Measurements from ENCODE around the gene CRY2.

DNA sequence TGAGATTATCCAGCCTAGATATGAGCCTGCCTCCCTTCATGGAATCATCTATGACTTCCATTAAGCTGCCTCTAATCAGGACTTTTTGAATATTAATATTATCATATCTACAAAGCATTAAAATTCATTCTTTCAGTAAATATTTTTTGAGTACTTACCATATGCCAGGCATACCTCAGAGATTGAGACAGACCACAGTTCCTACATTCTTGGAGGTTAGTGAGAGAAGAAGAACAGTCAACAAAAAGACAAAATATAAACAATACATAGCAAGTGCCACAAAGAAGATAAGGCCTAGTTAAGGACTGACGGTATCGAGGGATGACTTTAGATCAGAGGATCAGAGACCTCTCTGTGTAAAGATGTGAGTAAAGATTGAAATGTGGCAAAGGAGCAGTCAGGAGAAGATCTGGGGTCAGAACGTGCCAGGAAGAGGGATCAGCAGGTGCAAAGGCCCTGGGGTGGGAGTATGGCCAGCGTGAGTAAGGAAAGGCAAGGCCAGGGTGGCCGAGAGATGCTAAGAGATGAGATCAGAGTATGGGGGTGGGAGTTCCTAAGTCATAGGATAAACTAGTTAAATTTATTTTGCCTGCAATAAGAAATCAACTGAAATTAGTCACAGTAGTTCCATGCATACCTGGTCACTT is 26.9 kb upstream of the CRY2 start:
- TF ChIP-seq, protein P1, sequence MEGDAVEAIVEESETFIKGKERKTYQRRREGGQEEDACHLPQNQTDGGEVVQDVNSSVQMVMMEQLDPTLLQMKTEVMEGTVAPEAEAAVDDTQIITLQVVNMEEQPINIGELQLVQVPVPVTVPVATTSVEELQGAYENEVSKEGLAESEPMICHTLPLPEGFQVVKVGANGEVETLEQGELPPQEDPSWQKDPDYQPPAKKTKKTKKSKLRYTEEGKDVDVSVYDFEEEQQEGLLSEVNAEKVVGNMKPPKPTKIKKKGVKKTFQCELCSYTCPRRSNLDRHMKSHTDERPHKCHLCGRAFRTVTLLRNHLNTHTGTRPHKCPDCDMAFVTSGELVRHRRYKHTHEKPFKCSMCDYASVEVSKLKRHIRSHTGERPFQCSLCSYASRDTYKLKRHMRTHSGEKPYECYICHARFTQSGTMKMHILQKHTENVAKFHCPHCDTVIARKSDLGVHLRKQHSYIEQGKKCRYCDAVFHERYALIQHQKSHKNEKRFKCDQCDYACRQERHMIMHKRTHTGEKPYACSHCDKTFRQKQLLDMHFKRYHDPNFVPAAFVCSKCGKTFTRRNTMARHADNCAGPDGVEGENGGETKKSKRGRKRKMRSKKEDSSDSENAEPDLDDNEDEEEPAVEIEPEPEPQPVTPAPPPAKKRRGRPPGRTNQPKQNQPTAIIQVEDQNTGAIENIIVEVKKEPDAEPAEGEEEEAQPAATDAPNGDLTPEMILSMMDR (IDR thresholded peaks at IDR 0.05; ENCODE audit: low read depth, low read length) = no peak
- TF ChIP-seq POLR2A (IDR thresholded peaks at IDR 0.05; ENCODE audit: extremely low read depth, insufficient read length) = no peak
- TF ChIP-seq, protein P2, sequence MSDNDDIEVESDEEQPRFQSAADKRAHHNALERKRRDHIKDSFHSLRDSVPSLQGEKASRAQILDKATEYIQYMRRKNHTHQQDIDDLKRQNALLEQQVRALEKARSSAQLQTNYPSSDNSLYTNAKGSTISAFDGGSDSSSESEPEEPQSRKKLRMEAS (IDR thresholded peaks at IDR 0.05; ENCODE audit: low read depth, low read length) = no peak
